Fibroblast of pulmonary artery (primary cell): ENCODE measurements around the gene NRL.

Source experiments
- DNase-seq: peaks from one replicate; pipeline ENCODE4 v3.0.0-alpha.2; 2010; ENCODE audit warnings: low read depth
- H3K4me3 ChIP-seq: replicated peaks from 2 replicates; pipeline ENCODE4 v1.5.1; 2011; ENCODE audit warnings: low read depth, mild to moderate bottlenecking, control low read depth, low read length, moderate library complexity
- CTCF ChIP-seq: IDR thresholded peaks from 2 replicates; pipeline ENCODE4 v1.5.1; 2011; ENCODE audit warnings: mild to moderate bottlenecking, control low read depth, low read length, inconsistent platforms; ENCODE audit errors: missing control alignments

NRL gene

GRCh38 chr14:24143511-24143910, 28.8 kb upstream of the NRL start:
- H3K4me3 ChIP-seq, result no peak overlapping the region
- DNase-seq, result no peak
- TF ChIP-seq CTCF, result no peak

DNA sequence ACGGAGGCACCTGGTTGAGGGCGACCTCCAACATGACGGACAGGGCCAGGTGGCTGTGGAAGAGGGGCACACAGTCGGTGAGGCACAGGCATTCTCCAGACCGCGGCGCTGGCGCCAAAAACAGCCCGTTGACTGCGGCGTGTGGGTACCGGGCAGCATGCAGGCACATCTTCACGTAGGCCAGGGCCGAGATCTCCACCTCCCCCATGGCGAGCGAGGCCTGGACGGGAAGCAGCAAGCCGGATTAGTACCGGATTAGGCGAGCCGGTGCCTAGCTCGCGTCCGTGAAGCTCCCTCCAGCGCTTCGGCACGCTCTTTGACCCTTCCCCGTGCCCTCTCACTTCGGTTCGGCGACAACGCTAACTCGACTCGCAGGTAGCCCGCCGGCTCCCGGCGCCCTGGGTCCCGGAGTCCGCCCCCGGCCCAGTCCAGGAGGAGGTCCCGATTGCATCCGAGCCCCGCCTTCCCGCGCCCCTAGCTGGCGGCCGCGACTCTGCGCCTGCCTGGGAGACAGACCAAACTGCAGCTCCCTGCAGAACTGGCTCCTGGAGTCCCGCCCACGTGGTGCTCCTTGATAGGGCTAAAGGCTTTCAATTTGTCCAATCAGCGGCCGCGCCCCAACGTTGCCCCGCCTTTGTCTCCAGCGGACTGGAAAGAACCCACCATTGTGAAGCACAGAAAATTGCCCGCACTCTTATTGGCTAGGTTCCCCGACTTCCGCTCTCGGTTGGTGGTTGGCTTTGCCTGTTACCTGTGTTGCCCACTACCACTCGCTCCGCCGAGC, 26.5 kb upstream of the NRL start, which contains the start of gene EMC9:
Gene EMC9, minus strand, starts transcription at position 495 of the 784 bp plus-strand sequence. Its CDS starts 287 bp downstream, at position 208.
- peak; percentile 36 for TF ChIP-seq CTCF
- DNase-seq, result peak; percentile 99
- peak within 1 kb of the TSS; percentile 84 for H3K4me3 ChIP-seq

GRCh38 chr14:24139272-24139934, 24.7 kb upstream of the NRL start:
- no peak overlapping the region for H3K4me3 ChIP-seq
- DNase-seq, result no peak
- no peak for TF ChIP-seq CTCF

GRCh38 chr14:24138396-24139271, 23.9 kb upstream of the NRL start:
- no peak overlapping the region for H3K4me3 ChIP-seq
- no peak for DNase-seq
- no peak for TF ChIP-seq CTCF

DNA sequence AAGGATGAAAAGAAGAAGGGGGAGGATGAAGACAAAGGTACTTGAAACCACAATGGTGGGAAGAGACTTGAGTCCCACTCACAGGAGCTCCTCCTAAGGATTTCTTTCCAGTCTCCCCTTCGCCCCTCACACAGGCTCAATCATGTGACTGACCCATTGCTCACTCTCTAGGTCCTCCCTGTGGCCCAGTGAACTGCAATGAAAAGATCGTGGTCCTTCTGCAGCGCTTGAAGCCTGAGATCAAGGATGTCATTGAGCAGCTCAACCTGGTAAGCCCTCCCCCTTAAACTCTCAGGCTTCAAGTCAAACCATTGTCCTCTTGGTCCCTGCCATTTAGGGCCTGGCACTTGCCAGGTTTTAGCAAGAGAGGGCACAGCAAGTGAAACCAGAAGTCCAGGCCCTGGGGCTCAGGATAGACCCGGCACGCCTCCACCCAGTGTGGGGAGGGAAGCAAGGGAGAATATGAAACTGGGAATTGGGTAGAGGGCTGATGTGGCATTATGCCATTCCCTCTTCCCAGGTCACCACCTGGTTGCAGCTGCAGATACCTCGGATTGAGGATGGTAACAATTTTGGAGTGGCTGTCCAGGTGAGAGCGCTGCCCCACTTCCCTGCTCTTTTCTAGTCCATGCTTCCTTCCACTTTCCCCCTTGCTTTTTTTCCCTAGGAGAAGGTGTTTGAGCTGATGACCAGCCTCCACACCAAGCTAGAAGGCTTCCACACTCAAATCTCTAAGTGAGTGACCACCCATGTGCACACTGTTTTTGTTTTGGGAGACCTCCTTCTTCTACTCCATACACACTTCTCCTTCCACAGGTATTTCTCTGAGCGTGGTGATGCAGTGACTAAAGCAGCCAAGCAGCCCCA, 23.0 kb upstream of the NRL start:
- H3K4me3 ChIP-seq, result no peak overlapping the region
- no peak for DNase-seq
- TF ChIP-seq CTCF, result no peak
